ENCODE results near the gene NFXL1.

DNA sequence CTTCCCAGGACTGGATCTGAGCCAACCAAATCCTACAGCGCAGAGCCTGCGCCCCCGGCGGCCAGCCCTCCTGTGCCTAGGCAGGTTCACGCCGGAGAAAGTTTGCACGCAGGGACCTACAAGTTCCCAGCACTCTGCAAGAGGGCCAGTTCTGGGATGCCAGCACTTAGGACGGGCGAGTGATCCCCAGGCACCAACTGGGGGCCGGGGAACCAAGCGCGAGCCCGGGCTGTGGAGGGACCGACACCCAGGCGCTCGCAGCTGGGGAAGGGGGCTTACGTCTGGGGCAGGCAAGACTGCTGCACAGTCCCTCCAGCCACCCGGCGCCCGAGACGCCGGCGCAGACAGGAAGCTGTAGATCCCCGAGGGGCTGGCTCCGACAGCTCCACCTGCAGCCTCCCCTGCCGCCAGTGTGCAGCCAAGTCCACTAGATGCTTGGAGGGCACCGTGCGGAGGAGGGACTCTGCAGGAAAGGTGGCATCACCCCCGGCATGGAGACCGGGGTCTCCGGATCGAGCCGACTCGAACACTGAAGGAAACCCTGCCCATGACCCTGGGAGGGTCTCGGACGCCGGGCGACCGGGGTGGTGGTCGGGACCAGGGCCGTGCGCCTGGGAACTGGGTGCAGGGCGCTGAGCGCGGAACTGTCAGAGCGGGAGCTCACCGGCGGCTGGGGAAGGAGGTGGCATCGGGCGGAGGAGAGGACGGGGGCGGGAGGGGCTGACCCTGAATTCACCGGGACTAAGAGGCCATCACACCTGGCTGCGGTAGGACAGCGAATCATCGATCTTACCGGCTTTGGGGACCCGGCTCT lies 77.1 kb downstream of the NFXL1 start:
- TF ChIP-seq, protein P1, sequence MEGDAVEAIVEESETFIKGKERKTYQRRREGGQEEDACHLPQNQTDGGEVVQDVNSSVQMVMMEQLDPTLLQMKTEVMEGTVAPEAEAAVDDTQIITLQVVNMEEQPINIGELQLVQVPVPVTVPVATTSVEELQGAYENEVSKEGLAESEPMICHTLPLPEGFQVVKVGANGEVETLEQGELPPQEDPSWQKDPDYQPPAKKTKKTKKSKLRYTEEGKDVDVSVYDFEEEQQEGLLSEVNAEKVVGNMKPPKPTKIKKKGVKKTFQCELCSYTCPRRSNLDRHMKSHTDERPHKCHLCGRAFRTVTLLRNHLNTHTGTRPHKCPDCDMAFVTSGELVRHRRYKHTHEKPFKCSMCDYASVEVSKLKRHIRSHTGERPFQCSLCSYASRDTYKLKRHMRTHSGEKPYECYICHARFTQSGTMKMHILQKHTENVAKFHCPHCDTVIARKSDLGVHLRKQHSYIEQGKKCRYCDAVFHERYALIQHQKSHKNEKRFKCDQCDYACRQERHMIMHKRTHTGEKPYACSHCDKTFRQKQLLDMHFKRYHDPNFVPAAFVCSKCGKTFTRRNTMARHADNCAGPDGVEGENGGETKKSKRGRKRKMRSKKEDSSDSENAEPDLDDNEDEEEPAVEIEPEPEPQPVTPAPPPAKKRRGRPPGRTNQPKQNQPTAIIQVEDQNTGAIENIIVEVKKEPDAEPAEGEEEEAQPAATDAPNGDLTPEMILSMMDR (IDR thresholded peaks at IDR 0.05 in 8 of 11, conservative IDR thresholded peaks at IDR 0.05 in 3 of 11): no peak
- TF ChIP-seq POLR2A (IDR thresholded peaks at IDR 0.05): no peak
- peak in 2 of 3 donors; percentile 29 to 63 for TF ChIP-seq POLR2AphosphoS5 (IDR thresholded peaks at IDR 0.05)

Measured in spleen (tissue), 7 donors.